K562 (cell line): ENCODE measurements around the gene TMEM107. TPM values are rescaled to one million over a fixed set of nuclear protein-coding genes. Genes with fewer than 3 reads are reported as not detected.
A peak's percentile ranks its signal among the peaks of the same experiment; 100 is the strongest.

Experiments used
- CEBPG ChIP-seq, 3 experiments: fragments of 200-800 bp in 1 of 3; sonication (Bioruptor generic) in 1 of 3; sonication (generic) in 1 of 3; formaldehyde crosslinking in 1 of 3; IDR thresholded peaks in 2 of 3; conservative IDR thresholded peaks in 1 of 3; 2 replicates each; pipeline versions ENCODE4 v1.6.1 to v1.8.0; 2016 to 2022; ENCODE audit warnings: missing compliant biosample characterization in 2 of 3, missing genetic modification characterization in 2 of 3, mild to moderate bottlenecking in 1 of 3, missing genetic modification reagents in 1 of 3
- CXXC5 ChIP-seq: fragments of 250-450 bp; sonication (Bioruptor Pico); IDR thresholded peaks from 2 replicates; pipeline ENCODE4 v1.8.0; 2022; ENCODE audit warnings: inconsistent platforms, mild to moderate bottlenecking, moderate library complexity
- FOXK2 ChIP-seq, 2 experiments: fragments of 450-650 bp; IDR thresholded peaks in 1 of 2; conservative IDR thresholded peaks in 1 of 2; 2 replicates each; pipeline ENCODE4 v1.6.1; 2016; ENCODE audit warnings: low read depth in 2 of 2, mild to moderate bottlenecking in 1 of 2
- HDAC6 ChIP-seq: IDR thresholded peaks from 2 replicates; pipeline ENCODE4 v1.6.1; 2012; ENCODE audit warnings: low read depth, mild to moderate bottlenecking, control low read depth, inconsistent platforms, low read length, moderate library complexity
- HLTF ChIP-seq: fragments of 450-650 bp; IDR thresholded peaks from 2 replicates; pipeline ENCODE4 v1.6.1; 2016
- HNRNPL ChIP-seq: fragments of 200-400 bp; formaldehyde crosslinking; IDR thresholded peaks from 2 replicates; pipeline ENCODE4 v1.6.1; 2017; ENCODE audit warnings: low read depth, mild to moderate bottlenecking, low read length
- JUND ChIP-seq, 2 experiments: IDR thresholded peaks; 2 replicates in 1 of 2; 3 replicates in 1 of 2; pipeline ENCODE4 v1.6.1; 2011; ENCODE audit warnings: borderline replicate concordance in 2 of 2, low read depth in 2 of 2, low read length in 2 of 2, improper control_type of control experiment in 1 of 2, missing biosample characterization in 1 of 2, missing genetic modification characterization in 1 of 2, missing genetic modification reagents in 1 of 2
- KDM1A ChIP-seq, 2 experiments: fragments of 450-650 bp; IDR thresholded peaks; 2 replicates each; pipeline ENCODE4 v1.6.1; 2016; ENCODE audit warnings: mild to moderate bottlenecking in 2 of 2
- KHSRP ChIP-seq: fragments of 450-650 bp; IDR thresholded peaks from 2 replicates; pipeline ENCODE4 v1.6.1; 2017
- MTA2 ChIP-seq: fragments of 450-650 bp; IDR thresholded peaks from 2 replicates; pipeline ENCODE4 v1.6.1; 2016; ENCODE audit warnings: low read depth
- PATZ1 ChIP-seq: fragments of 250-450 bp; sonication (Bioruptor Pico); IDR thresholded peaks from 2 replicates; pipeline ENCODE4 v1.5.0; 2020; ENCODE audit warnings: mild to moderate bottlenecking, borderline replicate concordance
- PHF8 ChIP-seq: fragments of 200-600 bp; sonication (generic); IDR thresholded peaks from 2 replicates; pipeline ENCODE4 v1.6.1; 2012; ENCODE audit warnings: mixed run types, mild to moderate bottlenecking, inconsistent platforms, low read length, moderate library complexity, borderline replicate concordance
- RBM14 ChIP-seq: fragments of 200-400 bp; formaldehyde crosslinking; IDR thresholded peaks from 2 replicates; pipeline ENCODE4 v1.6.1; 2018; ENCODE audit warnings: low read depth, mild to moderate bottlenecking, low read length, moderate library complexity, borderline replicate concordance; ENCODE audit not compliant: insufficient read depth
- SMARCA4 ChIP-seq: fragments of 450-650 bp; IDR thresholded peaks from 2 replicates; pipeline ENCODE4 v1.6.1; 2016
- SPI1 ChIP-seq: IDR thresholded peaks from 2 replicates; pipeline ENCODE4 v1.6.1; 2011; ENCODE audit warnings: low read depth, low read length, control low read depth, borderline replicate concordance
- TAF1 ChIP-seq: IDR thresholded peaks from 2 replicates; pipeline ENCODE4 v1.6.1; 2011; ENCODE audit warnings: mild to moderate bottlenecking, low read length, moderate library complexity; ENCODE audit not compliant: insufficient read depth, control insufficient read depth, severe bottlenecking; ENCODE audit errors: extremely low read depth
- YBX1 ChIP-seq: fragments of 450-650 bp; IDR thresholded peaks from 2 replicates; pipeline ENCODE4 v1.7.1; 2016; ENCODE audit warnings: mild to moderate bottlenecking
- ZNF212 ChIP-seq: fragments of 450-650 bp; formaldehyde crosslinking; IDR thresholded peaks from 2 replicates; pipeline ENCODE4 v1.4.0; 2020; ENCODE audit warnings: mild to moderate bottlenecking
- ZNF232 ChIP-seq: sonication (generic); formaldehyde crosslinking; IDR thresholded peaks from 2 replicates; pipeline ENCODE4 v1.8.0; 2022; ENCODE audit warnings: mild to moderate bottlenecking, missing genetic modification reagents
- ZNF644 ChIP-seq: fragments of 200-800 bp; sonication (Bioruptor generic); IDR thresholded peaks from 2 replicates; pipeline ENCODE4 v1.6.1; 2016; ENCODE audit warnings: low read depth, missing genetic modification characterization, missing compliant biosample characterization
- ZNF695 ChIP-seq: fragments of 450-650 bp; formaldehyde crosslinking; IDR thresholded peaks from 2 replicates; pipeline ENCODE4 v1.4.0; 2020; ENCODE audit warnings: mild to moderate bottlenecking, moderate library complexity
- polyA plus RNA-seq, 8 experiments: library from polyadenylated mRNA; depleted of rRNA in 4 of 8; stranded (reverse) in 5 of 8; unstranded in 3 of 8; fragments of >200 nt; fragmentation: Nextera tagmentation in 2 of 8; fragmentation: Illumina TruSeq in 1 of 8; extraction: Ambion mirVana in 2 of 8; extraction: Trizol in 1 of 8; gene quantifications; 2 replicates each; pipeline versions ENCODE4 v1.2.1 to v1.2.3, GENCODE V29; 2011 to 2014; ENCODE audit warnings: inconsistent platforms in 1 of 8, missing spikeins in 1 of 8
- total RNA-seq, 7 experiments: library from RNA; depleted of rRNA in 6 of 7; stranded (reverse); fragments of >200 nt in 6 of 7; fragmentation: Illumina TruSeq in 2 of 7; extraction: Trizol in 2 of 7; gene quantifications; 2 replicates each; pipeline versions ENCODE4 v1.2.1 to v1.2.3, GENCODE V29; 2011 to 2021; ENCODE audit warnings: low replicate concordance in 1 of 7
- TF ChIP-seq, protein P1 (sequence below), 2 experiments: fragments of 450-650 bp in 1 of 2; IDR thresholded peaks; 2 replicates each; pipeline ENCODE4 v1.6.1; 2011 to 2017; ENCODE audit warnings: low read depth in 2 of 2, antibody characterized with exemption in 1 of 2, borderline replicate concordance in 1 of 2, low read length in 1 of 2, mild to moderate bottlenecking in 1 of 2, mixed read lengths in 1 of 2; ENCODE audit not compliant: control insufficient read depth in 1 of 2

TMEM107 gene
- total and polyA plus RNA-seq, 9 of the 15 experiments (the other 6 are each of a cell fraction or from before 2014, with no cell fraction given) = 7.1 to 26.2 (median 16.9) TPM

GRCh38 chr17:8152112-8152775, 23.9 kb downstream of the TMEM107 start, which contains the start of gene PER1 (continued):
- peak; percentile 84 for TF ChIP-seq TAF1
- TF ChIP-seq, protein P1, sequence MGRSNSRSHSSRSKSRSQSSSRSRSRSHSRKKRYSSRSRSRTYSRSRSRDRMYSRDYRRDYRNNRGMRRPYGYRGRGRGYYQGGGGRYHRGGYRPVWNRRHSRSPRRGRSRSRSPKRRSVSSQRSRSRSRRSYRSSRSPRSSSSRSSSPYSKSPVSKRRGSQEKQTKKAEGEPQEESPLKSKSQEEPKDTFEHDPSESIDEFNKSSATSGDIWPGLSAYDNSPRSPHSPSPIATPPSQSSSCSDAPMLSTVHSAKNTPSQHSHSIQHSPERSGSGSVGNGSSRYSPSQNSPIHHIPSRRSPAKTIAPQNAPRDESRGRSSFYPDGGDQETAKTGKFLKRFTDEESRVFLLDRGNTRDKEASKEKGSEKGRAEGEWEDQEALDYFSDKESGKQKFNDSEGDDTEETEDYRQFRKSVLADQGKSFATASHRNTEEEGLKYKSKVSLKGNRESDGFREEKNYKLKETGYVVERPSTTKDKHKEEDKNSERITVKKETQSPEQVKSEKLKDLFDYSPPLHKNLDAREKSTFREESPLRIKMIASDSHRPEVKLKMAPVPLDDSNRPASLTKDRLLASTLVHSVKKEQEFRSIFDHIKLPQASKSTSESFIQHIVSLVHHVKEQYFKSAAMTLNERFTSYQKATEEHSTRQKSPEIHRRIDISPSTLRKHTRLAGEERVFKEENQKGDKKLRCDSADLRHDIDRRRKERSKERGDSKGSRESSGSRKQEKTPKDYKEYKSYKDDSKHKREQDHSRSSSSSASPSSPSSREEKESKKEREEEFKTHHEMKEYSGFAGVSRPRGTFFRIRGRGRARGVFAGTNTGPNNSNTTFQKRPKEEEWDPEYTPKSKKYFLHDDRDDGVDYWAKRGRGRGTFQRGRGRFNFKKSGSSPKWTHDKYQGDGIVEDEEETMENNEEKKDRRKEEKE (IDR thresholded peaks at IDR 0.05; ENCODE audit: borderline replicate concordance in 1 of 2, control insufficient read depth in 1 of 2, low read depth in 2 of 2, low read length in 1 of 2) = no peak; a peak in 1 of 4 replicates
- TF ChIP-seq ZNF644 (tag) = no peak
- TF ChIP-seq KHSRP = no peak
- TF ChIP-seq PATZ1 (CRISPR knock-in tag) = no peak
- TF ChIP-seq SPI1 = no peak
- TF ChIP-seq KDM1A (IDR thresholded peaks at IDR 0.05) = no peak
- TF ChIP-seq RBM14 = no peak
- TF ChIP-seq MTA2 = no peak
- no peak for TF ChIP-seq YBX1
- peak; percentile 61 for TF ChIP-seq CXXC5 (CRISPR knock-in tag)
- peak; percentile 11; the same call in 1 of the 2 replicates for TF ChIP-seq PHF8
- TF ChIP-seq CEBPG (CRISPR knock-in tag; IDR thresholded peaks at IDR 0.05) = peak; percentile 90
- TF ChIP-seq CEBPG (tag; conservative IDR thresholded peaks at IDR 0.05 in 1 of 2, IDR thresholded peaks at IDR 0.05 in 1 of 2) = peak; percentile 83 to 90
- peak; percentile 51 to 69 for TF ChIP-seq FOXK2 (conservative IDR thresholded peaks at IDR 0.05 in 1 of 2, IDR thresholded peaks at IDR 0.05 in 1 of 2; ENCODE audit: low read depth in 2 of 2)
- 0 out of 2 replicates have a peak, but pooled peaks have one; percentile 18 for TF ChIP-seq JUND (IDR thresholded peaks at IDR 0.05; ENCODE audit: borderline replicate concordance, low read depth, low read length)
- TF ChIP-seq JUND (tag; IDR thresholded peaks at IDR 0.05; ENCODE audit: borderline replicate concordance, low read depth, low read length) = no peak; the same call in 2 of the 3 replicates
- TF ChIP-seq HLTF = no peak
- peak; percentile 56; the same call in 1 of the 2 replicates for TF ChIP-seq ZNF232
- TF ChIP-seq HNRNPL = peak; percentile 86
- no peak for TF ChIP-seq HDAC6
- TF ChIP-seq ZNF212 (CRISPR knock-in tag) = no peak
- no peak for TF ChIP-seq ZNF695
- no peak for TF ChIP-seq SMARCA4
